ENCODE measurements around the gene SP3.

GRCh38 chr2:173982182-173982714, 17.1 kb upstream of the SP3 start:
- TF ChIP-seq CTCF (IDR thresholded peaks at IDR 0.05; ENCODE audit: low read depth, low read length, poor library complexity, severe bottlenecking), result no peak
- TF ChIP-seq EZH2phosphoT487 (IDR thresholded peaks at IDR 0.05; ENCODE audit: borderline replicate concordance, low read length), result no peak
